Heart right ventricle (tissue), 16 donors: Measurements from ENCODE around the gene NECTIN2. TPM values are rescaled to one million over a fixed set of nuclear protein-coding genes. Genes with fewer than 3 reads are reported as not detected.

Source experiments
- ATAC-seq, 8 donors: fragments of 200-7000 bp; cut with Tn5 transposase; one replicate each; pipeline ENCODE4 v1.9.1; 2020; ENCODE audit warnings: mild to moderate bottlenecking in 8 of 8, moderate library complexity in 8 of 8, moderate number of reproducible peaks in 1 of 8
- DNase-seq, 2 donors: peaks; one replicate each; pipeline ENCODE4 v3.0.0-alpha.2; 2020
- H3K27ac ChIP-seq, 10 donors: fragments of 200-600 bp; sonication (generic) in 2 of 10; one replicate each; pipeline versions ENCODE4 v1.5.0 to v1.8.0; 2020 to 2022; ENCODE audit warnings: mild to moderate bottlenecking in 3 of 10
- H3K27me3 ChIP-seq, 7 donors: fragments of 200-600 bp; one replicate each; pipeline ENCODE4 v1.8.0; 2021 to 2022; ENCODE audit warnings: mild to moderate bottlenecking in 2 of 7
- H3K36me3 ChIP-seq, 9 donors: fragments of 200-600 bp; sonication (generic) in 1 of 9; one replicate each; pipeline versions ENCODE4 v1.5.0 to v1.8.0; 2020 to 2022; ENCODE audit warnings: mild to moderate bottlenecking in 2 of 9
- H3K4me1 ChIP-seq, 9 donors: fragments of 200-600 bp; sonication (generic) in 1 of 9; one replicate each; pipeline versions ENCODE4 v1.5.0 to v1.8.0; 2020 to 2022; ENCODE audit warnings: mild to moderate bottlenecking in 4 of 9
- H3K4me3 ChIP-seq, 10 donors: fragments of 200-600 bp; sonication (generic) in 2 of 10; one replicate each; pipeline versions ENCODE4 v1.5.0 to v1.8.0; 2020 to 2022; ENCODE audit warnings: mild to moderate bottlenecking in 7 of 10, moderate library complexity in 2 of 10
- H3K9me3 ChIP-seq, 11 donors: fragments of 200-600 bp in 10 of 11; sonication (generic) in 2 of 11; one replicate each; pipeline versions ENCODE4 v1.5.0 to v1.8.0; 2013 to 2022; ENCODE audit warnings: mild to moderate bottlenecking in 2 of 11, control low read depth in 1 of 11, moderate library complexity in 1 of 11
- CTCF ChIP-seq, 9 donors: fragments of 200-600 bp; sonication (generic) in 2 of 9; IDR thresholded peaks; one replicate each; pipeline versions ENCODE4 v1.5.0 to v1.8.0; 2021 to 2022; ENCODE audit warnings: antibody characterized with exemption in 9 of 9, mild to moderate bottlenecking in 5 of 9, moderate library complexity in 1 of 9
- WGBS, 2 donors: extraction: QIAGEN DNeasy Blood & Tissue Kit; methylation state at CpG; one replicate each; pipeline ENCODE4 v1.1.7; 2013; ENCODE audit warnings: inconsistent platforms in 1 of 2; 5-methylcytosine and 5-hydroxymethylcytosine counted together
- intact Hi-C, 10 donors: fragments of 100-400 bp; cut with DNase I; formaldehyde crosslinking; loops; one replicate each; pipeline versions ENCODE4 v1.11.1 to v1.14.2; 2022
- polyA plus RNA-seq, 2 donors: library from polyadenylated mRNA; stranded (reverse); fragments of 200-250 nt; gene quantifications; one replicate each; pipeline ENCODE4 v1.2.3, GENCODE V29; 2013
- total RNA-seq, 10 donors: library from RNA; stranded (reverse); fragmentation: NEBNext Ultra II Directional in 3 of 10; extraction: Animal tissue kit (Norgen Biotek cat#: 25700) in 3 of 10; gene quantifications; one replicate each; pipeline versions ENCODE4 v1.2.1 to v1.2.4, GENCODE V29; 2021 to 2023
- donor health status: Arrhythmogenic right ventricular cardiomyopathy.
- donor health status: ischemic (EF 13 %, LVEDD 7.1; RV severe dilation, severe dysfunction).
- donor health status: healthy with polysubstance abuse.
- donor health status: DM: no; HTN: yes; CAD: no.
- donor health status: DM: no; HTN: no; CAD: no.
- donor health status: ischemic (EF 25% LVEDD 6.9; RV normal size, moderate dysfunction).
- donor health status: ischemic (EF 25% LVEDD 5.7; RV mildly dilated, moderate dysfunction).
- donor health status: healthy.
- donor health status: DM: yes; HTN: yes; CAD: no.
- donor health status: Ischemic cardiomyopathy.
- donor health status: ischemic (EF 35%, LVEDD 5.7; RV mildly dilated, moderate dysfunction).
- donor health status: nonischemic (EF 11% LVEDD 7.7; RV severe dilation, severe dysfunction).
- donor health status: DM: yes; HTN: yes; CAD: no.
- donor health status: PGD.
- donor health status: ischemic (EF 29% LVEDD 5.4; RV normal size, mild dysfunction).
- donor health status: nonischemic (EF 23%, LVEDD 6.1; RV moderate dilation, normal function).

Gene NECTIN2
- total and polyA plus RNA-seq, 12 donors, result 34.1 to 96.8 (median 49.0) TPM

DNA sequence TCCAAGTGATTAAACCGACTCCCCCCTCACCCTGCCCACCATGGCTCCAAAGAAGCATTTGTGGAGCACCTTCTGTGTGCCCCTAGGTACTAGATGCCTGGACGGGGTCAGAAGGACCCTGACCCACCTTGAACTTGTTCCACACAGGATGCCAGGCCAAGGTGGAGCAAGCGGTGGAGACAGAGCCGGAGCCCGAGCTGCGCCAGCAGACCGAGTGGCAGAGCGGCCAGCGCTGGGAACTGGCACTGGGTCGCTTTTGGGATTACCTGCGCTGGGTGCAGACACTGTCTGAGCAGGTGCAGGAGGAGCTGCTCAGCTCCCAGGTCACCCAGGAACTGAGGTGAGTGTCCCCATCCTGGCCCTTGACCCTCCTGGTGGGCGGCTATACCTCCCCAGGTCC lies 61.5 kb downstream of the NECTIN2 start:
- intact Hi-C loops, result loop anchor here in 4 of 10 donors (5.0 to 10.0 kb wide), 3 partner anchors 40 to 427 kb away; partner anchors contain the start of gene APOC2 (in 1 of the 4)

GRCh38 chr19:44908074-44908835 lies 62.2 kb downstream of the NECTIN2 start:
- Histone ChIP-seq H3K27ac (no peak overlapping the region), H3K9me3 (no peaks in the 10 kb centered on the region), H3K4me1 (peaks cover 0 to 44% (median 16%) of the 10 kb centered on the region in 9 donors), H3K4me3 (no peak overlapping the region), H3K27me3 (peaks cover 0 to 41% (median 23%) of the 10 kb centered on the region in 7 donors), H3K36me3 (peaks cover 0 to 2% (median 0%) of the 10 kb centered on the region in 9 donors)
- ATAC-seq, result no peak
- WGBS, 2 donors, result 94 to 97% methylated on average over 46 of the region's 46 CpGs
- DNase-seq, result no peak
- no peak for TF ChIP-seq CTCF (IDR thresholded peaks at IDR 0.05)
- intact Hi-C loops, result loop anchor here in 4 of 10 donors (5.0 to 10.0 kb wide), 3 partner anchors 39 to 427 kb away; partner anchors contain the start of gene APOC2 (in 1 of the 4)

More for the DNA sequence above, 61.5 kb downstream of the NECTIN2 start:
- no peak for TF ChIP-seq CTCF (IDR thresholded peaks at IDR 0.05)
- 93 to 97% methylated on average over 12 of the region's 12 CpGs for WGBS, 2 donors
- DNase-seq, result no peak
- Histone ChIP-seq H3K27ac (no peak overlapping the region), H3K4me1 (peaks cover 0 to 38% (median 16%) of the 10 kb centered on the region in 9 donors), H3K4me3 (no peak overlapping the region), H3K36me3 (peaks cover 0 to 8% (median under 1%) of the 10 kb centered on the region in 9 donors), H3K9me3 (no peaks in the 10 kb centered on the region), H3K27me3 (peaks cover 0 to 41% (median 23%) of the 10 kb centered on the region in 7 donors)
- no peak for ATAC-seq

DNA sequence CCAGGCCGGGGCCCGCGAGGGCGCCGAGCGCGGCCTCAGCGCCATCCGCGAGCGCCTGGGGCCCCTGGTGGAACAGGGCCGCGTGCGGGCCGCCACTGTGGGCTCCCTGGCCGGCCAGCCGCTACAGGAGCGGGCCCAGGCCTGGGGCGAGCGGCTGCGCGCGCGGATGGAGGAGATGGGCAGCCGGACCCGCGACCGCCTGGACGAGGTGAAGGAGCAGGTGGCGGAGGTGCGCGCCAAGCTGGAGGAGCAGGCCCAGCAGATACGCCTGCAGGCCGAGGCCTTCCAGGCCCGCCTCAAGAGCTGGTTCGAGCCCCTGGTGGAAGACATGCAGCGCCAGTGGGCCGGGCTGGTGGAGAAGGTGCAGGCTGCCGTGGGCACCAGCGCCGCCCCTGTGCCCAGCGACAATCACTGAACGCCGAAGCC lies 62.8 kb downstream of the NECTIN2 start:
- no peak for DNase-seq
- intact Hi-C loops, result loop anchor here in 4 of 10 donors (5.0 to 10.0 kb wide), 3 partner anchors 38 to 426 kb away; partner anchors contain the start of gene APOC2 (in 1 of the 4)
- peaks cover 0 to 41% (median 23%) of the 10 kb centered on the region in 7 donors for H3K27me3 ChIP-seq

More for the DNA sequence above, 62.8 kb downstream of the NECTIN2 start:
- H3K4me1 ChIP-seq, result peaks cover 0 to 42% (median 14%) of the 10 kb centered on the region in 9 donors
- no peaks in the 10 kb centered on the region for H3K9me3 ChIP-seq
- H3K36me3 ChIP-seq, result no peaks in the 10 kb centered on the region
- no peak for ATAC-seq
- TF ChIP-seq CTCF (IDR thresholded peaks at IDR 0.05), result no peak
- WGBS, 2 donors, result 97 to 98% methylated on average over 31 to 44 of the region's 44 CpGs
- H3K27ac ChIP-seq, result no peak overlapping the region
- no peak overlapping the region for H3K4me3 ChIP-seq
